ENCODE data around the gene PCP2.

PCP2 gene

GRCh38 chr19:7607212-7607873 is 26.2 kb downstream of the PCP2 start:
- no peak for TF ChIP-seq MAX (IDR thresholded peaks at IDR 0.05)
- TF ChIP-seq CEBPB (IDR thresholded peaks at IDR 0.05): no peak
- TF ChIP-seq YY1 (IDR thresholded peaks at IDR 0.05; ENCODE audit: low read depth): no peak
- no peak for TF ChIP-seq NFIC (IDR thresholded peaks at IDR 0.05)
- TF ChIP-seq, protein P1, sequence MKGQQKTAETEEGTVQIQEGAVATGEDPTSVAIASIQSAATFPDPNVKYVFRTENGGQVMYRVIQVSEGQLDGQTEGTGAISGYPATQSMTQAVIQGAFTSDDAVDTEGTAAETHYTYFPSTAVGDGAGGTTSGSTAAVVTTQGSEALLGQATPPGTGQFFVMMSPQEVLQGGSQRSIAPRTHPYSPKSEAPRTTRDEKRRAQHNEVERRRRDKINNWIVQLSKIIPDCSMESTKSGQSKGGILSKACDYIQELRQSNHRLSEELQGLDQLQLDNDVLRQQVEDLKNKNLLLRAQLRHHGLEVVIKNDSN (IDR thresholded peaks at IDR 0.05): no peak
- TF ChIP-seq RAD21 (IDR thresholded peaks at IDR 0.05; ENCODE audit: low read depth): no peak
- TF ChIP-seq FOXM1 (IDR thresholded peaks at IDR 0.05; ENCODE audit: borderline replicate concordance, low read depth): no peak
- no peak for TF ChIP-seq EGR1 (IDR thresholded peaks at IDR 0.05)
- TF ChIP-seq TAF1 (IDR thresholded peaks at IDR 0.05; ENCODE audit: low read depth): no peak
- no peak for TF ChIP-seq ZBTB7A (IDR thresholded peaks at IDR 0.05; ENCODE audit: low read depth)
- TF ChIP-seq EP300 (IDR thresholded peaks at IDR 0.05; ENCODE audit: borderline replicate concordance): no peak
- no peak for TF ChIP-seq TEAD4 (IDR thresholded peaks at IDR 0.05)
- no peak for TF ChIP-seq CREB1 (IDR thresholded peaks at IDR 0.05; ENCODE audit: low read depth)
- TF ChIP-seq, protein P2, sequence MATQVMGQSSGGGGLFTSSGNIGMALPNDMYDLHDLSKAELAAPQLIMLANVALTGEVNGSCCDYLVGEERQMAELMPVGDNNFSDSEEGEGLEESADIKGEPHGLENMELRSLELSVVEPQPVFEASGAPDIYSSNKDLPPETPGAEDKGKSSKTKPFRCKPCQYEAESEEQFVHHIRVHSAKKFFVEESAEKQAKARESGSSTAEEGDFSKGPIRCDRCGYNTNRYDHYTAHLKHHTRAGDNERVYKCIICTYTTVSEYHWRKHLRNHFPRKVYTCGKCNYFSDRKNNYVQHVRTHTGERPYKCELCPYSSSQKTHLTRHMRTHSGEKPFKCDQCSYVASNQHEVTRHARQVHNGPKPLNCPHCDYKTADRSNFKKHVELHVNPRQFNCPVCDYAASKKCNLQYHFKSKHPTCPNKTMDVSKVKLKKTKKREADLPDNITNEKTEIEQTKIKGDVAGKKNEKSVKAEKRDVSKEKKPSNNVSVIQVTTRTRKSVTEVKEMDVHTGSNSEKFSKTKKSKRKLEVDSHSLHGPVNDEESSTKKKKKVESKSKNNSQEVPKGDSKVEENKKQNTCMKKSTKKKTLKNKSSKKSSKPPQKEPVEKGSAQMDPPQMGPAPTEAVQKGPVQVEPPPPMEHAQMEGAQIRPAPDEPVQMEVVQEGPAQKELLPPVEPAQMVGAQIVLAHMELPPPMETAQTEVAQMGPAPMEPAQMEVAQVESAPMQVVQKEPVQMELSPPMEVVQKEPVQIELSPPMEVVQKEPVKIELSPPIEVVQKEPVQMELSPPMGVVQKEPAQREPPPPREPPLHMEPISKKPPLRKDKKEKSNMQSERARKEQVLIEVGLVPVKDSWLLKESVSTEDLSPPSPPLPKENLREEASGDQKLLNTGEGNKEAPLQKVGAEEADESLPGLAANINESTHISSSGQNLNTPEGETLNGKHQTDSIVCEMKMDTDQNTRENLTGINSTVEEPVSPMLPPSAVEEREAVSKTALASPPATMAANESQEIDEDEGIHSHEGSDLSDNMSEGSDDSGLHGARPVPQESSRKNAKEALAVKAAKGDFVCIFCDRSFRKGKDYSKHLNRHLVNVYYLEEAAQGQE (IDR thresholded peaks at IDR 0.05; ENCODE audit: low read depth): no peak
- no peak for TF ChIP-seq TCF12 (IDR thresholded peaks at IDR 0.05; ENCODE audit: low read depth)

GRCh38 chr19:7606289-7606688 is 27.2 kb downstream of the PCP2 start:
- no peak for TF ChIP-seq FOXM1 (IDR thresholded peaks at IDR 0.05; ENCODE audit: borderline replicate concordance, low read depth)
- no peak for TF ChIP-seq CREB1 (IDR thresholded peaks at IDR 0.05; ENCODE audit: low read depth)
- TF ChIP-seq TAF1 (IDR thresholded peaks at IDR 0.05; ENCODE audit: low read depth): no peak
- no peak for TF ChIP-seq TCF12 (IDR thresholded peaks at IDR 0.05; ENCODE audit: low read depth)
- TF ChIP-seq MAX (IDR thresholded peaks at IDR 0.05): no peak
- TF ChIP-seq CEBPB (IDR thresholded peaks at IDR 0.05): no peak
- no peak for TF ChIP-seq RAD21 (IDR thresholded peaks at IDR 0.05; ENCODE audit: low read depth)

DNA sequence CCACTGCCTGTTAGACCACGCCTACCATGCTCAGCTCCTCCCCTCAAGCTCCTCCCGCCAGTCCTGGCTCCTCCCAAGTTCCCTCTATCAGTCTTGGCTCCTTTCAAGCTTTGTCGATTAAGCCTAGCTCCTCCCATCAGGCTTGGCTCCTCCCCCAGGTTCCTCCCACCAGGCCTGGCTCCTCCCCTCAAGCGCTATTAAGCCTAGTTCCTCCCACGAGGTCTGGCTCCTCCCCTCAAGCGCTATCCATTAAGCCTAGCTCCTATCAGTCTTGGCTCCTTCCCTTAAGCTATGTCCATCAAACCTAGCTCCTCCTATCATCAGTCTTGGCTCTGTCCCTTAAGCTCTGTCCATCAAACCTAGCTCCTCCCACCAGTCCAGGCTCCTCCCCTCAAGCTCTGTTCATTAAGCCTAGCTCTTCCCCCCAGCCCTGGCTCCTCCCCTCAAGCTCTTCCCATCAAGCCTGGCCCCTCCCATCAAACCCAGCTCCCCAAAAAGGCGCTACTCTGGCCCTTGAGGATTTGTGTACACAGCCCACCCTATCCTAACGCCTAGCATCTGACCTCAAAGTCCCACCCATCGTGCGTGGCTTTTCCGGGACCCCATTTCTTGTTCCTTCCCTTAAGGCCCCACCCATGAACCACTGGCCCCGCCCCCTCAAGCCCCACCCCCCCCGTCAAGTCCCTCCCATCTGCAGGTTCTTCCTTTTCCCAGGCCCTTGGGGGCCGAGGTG is 27.9 kb downstream of the PCP2 start:
- TF ChIP-seq CEBPB (IDR thresholded peaks at IDR 0.05) (no peak), TAF1 (IDR thresholded peaks at IDR 0.05; ENCODE audit: low read depth) (no peak), CREB1 (IDR thresholded peaks at IDR 0.05; ENCODE audit: low read depth) (no peak), MAX (IDR thresholded peaks at IDR 0.05) (no peak), YY1 (IDR thresholded peaks at IDR 0.05; ENCODE audit: low read depth) (no peak), EGR1 (IDR thresholded peaks at IDR 0.05) (no peak), NFIC (IDR thresholded peaks at IDR 0.05) (no peak)
- TF ChIP-seq, protein P1 (IDR thresholded peaks at IDR 0.05): no peak
- TF ChIP-seq, protein P2 (IDR thresholded peaks at IDR 0.05; ENCODE audit: low read depth): no peak

- TF ChIP-seq YY1 (IDR thresholded peaks at IDR 0.05; ENCODE audit: low read depth) (no peak), NFIC (IDR thresholded peaks at IDR 0.05) (no peak), RAD21 (IDR thresholded peaks at IDR 0.05; ENCODE audit: low read depth) (no peak), CEBPB (IDR thresholded peaks at IDR 0.05) (no peak)
Observed at GRCh38 chr19:7603919-7604318, 29.6 kb downstream of the PCP2 start.

DNA sequence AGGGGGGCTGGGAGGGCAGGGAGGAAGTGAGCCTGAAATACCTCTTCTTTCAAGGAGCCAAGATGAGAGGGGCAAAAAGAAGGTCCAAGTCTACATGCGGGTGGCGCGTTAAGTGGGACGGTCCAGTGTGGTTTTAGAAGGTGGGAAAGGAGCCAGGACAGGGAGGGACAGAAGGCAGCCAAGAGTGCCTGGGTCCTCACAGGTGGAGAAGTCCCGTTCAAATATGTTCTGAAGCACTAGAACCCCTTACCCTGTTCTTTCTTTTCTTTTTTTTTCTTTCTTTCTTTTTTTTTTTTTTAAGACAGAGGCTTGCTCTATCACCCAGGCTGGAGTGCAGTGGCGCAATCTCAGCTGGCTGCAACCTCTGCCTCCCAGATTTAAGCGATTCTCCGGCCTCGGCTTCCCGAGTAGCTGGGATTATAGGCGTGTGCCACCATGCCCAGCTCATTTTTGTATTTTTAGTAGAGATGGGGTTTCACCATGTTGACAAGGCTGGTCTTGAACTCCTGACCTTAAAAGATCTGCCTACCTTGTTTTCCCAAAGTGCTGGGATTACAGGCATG is 30.5 kb downstream of the PCP2 start:
- TF ChIP-seq, protein P1 (IDR thresholded peaks at IDR 0.05): no peak
- TF ChIP-seq CREB1 (IDR thresholded peaks at IDR 0.05; ENCODE audit: low read depth) (no peak), FOXM1 (IDR thresholded peaks at IDR 0.05; ENCODE audit: borderline replicate concordance, low read depth) (no peak), YY1 (IDR thresholded peaks at IDR 0.05; ENCODE audit: low read depth) (no peak), EGR1 (IDR thresholded peaks at IDR 0.05) (no peak), TAF1 (IDR thresholded peaks at IDR 0.05; ENCODE audit: low read depth) (no peak), MAX (IDR thresholded peaks at IDR 0.05) (no peak), TCF12 (IDR thresholded peaks at IDR 0.05; ENCODE audit: low read depth) (no peak), EP300 (IDR thresholded peaks at IDR 0.05; ENCODE audit: borderline replicate concordance) (no peak), CEBPB (IDR thresholded peaks at IDR 0.05) (no peak), NFIC (IDR thresholded peaks at IDR 0.05) (no peak), TEAD4 (IDR thresholded peaks at IDR 0.05) (no peak), RAD21 (IDR thresholded peaks at IDR 0.05; ENCODE audit: low read depth) (no peak), ZBTB7A (IDR thresholded peaks at IDR 0.05; ENCODE audit: low read depth) (no peak)
- TF ChIP-seq, protein P2 (IDR thresholded peaks at IDR 0.05; ENCODE audit: low read depth): no peak

Data from Ishikawa (cell line).